HG03432 (cell line): ENCODE measurements around the gene FAM234A.
"Not testable (repeated sequence)": the region's sequence is repeated elsewhere in the genome, so short reads cannot be mapped to it uniquely, and the experiment has no call there.

Source experiments
- ATAC-seq: cut with Tn5 transposase; IDR thresholded peaks from one replicate; pipeline ENCODE4 v1.9.1; 2021; ENCODE audit warnings: mild to moderate bottlenecking, moderate library complexity; ENCODE audit not compliant: unreplicated experiment

FAM234A gene

DNA sequence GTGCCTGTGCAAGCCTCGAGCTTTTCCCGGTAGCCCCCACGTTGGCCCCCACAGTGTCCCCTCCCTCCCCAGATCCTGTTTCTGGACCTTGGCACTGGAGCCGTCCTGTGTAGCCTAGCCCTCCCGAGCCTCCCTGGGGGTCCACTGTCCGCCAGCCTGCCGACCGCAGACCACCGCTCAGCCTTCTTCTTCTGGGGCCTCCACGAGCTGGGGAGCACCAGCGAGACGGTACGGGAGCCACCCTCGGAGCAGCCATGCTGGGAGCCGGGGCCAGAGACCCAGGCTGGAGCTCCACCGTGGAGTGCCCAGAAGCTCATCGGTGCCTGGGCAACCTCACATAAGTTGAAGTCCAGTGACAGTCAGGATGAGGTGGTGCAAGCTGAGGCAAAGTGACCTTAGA lies 29.3 kb downstream of the FAM234A start:
- ATAC-seq, result no peak

GRCh38 chr16:264440-264951 lies 29.9 kb downstream of the FAM234A start:
- no peak for ATAC-seq

- no peak for ATAC-seq
Measured at GRCh38 chr16:265002-265529, 30.4 kb downstream of the FAM234A start.

- ATAC-seq, result no peak
Measured at GRCh38 chr16:265711-266110, 31.1 kb downstream of the FAM234A start.

- ATAC-seq, result no peak
Measured at GRCh38 chr16:266258-267164, 31.9 kb downstream of the FAM234A start.

GRCh38 chr16:267562-267961 lies 32.9 kb downstream of the FAM234A start:
- ATAC-seq, result not testable (repeated sequence)

GRCh38 chr16:268141-269053 lies 33.8 kb downstream of the FAM234A start:
- ATAC-seq, result no peak

- no peak for ATAC-seq
Measured at GRCh38 chr16:269061-269796, 34.6 kb downstream of the FAM234A start.

GRCh38 chr16:270381-271255 lies 36.0 kb downstream of the FAM234A start:
- no peak for ATAC-seq

DNA sequence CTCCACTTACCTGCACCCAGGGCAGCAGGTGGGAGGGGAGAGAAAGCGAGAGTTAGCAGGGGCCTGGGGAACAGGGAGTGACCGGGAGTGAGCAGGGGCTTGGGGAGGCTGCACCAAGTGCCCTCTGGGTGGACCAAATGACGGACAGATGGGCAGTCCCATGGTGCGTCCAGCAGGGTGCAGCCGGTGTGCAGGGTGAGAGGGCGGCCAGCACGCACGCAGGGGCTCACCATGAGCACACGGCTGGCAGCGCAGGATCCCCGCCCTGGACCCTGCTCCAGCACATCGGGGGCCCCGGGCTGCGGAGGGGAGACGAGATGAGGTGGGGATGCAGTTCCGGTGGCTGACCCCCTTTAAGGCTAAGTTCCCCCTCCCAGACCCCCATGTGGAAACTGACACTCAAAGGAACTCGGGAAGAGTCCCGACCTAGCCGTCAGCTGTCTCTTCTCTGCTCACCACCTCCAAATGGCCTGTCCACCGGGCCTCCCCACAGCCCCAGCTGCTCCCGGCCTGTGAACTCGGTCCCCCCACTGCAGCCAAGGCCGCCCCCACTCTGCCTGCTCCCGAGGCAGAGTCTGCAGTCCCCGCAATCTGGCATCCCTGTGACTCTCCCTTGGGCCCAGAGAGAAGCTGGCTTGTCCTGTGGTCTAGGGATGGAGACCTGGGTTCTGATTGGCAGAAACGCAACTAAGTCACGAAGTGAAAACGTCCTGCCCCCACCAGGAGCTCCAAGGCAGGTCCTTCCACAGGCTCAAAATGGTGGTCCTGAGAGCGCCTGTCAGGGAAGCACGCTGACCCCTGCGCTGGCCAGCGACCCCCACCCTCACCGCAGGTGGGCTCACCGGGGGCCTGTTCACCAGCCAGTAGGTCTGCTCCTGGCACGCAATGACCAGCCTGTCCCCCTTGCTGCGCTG lies 38.3 kb downstream of the FAM234A start:
- ATAC-seq, result no peak

DNA sequence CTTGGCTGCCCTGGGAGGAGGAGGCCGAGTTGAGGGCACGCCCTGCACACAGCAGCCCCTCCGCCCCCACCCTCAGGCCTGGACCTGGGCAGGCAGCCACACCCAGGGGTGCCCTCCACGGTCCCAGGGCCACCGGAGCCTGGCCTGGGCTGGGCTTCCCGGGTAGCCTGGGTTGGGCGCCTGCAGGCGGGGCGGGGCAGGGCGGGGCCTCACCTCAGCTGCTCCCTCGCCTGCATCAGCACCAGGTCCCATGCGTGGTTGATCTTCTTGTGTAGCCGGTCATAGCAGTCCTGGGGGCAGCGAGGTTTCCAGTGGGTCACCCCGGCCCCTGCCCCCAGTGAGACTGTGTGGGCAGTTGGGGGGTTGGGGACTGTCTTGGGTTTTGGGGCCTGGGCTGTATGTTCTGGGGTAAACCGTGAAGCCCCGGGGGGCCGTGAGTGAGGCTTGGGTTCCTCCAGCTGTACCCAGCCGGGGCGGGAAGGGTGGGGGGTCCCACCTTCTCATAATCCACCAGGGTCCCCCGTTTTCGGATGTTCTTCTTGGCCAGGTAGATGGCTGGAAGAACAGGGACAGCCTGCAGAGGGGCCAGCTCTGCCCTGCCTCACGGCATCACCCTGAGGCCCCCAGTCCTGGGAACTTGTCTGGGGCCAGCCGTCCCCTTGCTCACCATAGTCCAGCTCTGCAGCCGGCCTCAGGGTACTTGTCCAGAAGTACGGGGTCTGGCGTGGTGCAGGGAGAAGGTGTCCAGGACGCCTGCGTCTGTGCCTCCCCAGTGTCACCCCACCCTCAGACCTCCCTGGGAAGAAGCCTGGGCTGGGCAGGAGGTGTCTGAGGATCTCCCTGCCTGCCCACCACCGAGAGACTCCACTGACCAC lies 39.2 kb downstream of the FAM234A start:
- no peak for ATAC-seq

- no peak for ATAC-seq
Measured at GRCh38 chr16:275041-275641, 40.5 kb downstream of the FAM234A start.

DNA sequence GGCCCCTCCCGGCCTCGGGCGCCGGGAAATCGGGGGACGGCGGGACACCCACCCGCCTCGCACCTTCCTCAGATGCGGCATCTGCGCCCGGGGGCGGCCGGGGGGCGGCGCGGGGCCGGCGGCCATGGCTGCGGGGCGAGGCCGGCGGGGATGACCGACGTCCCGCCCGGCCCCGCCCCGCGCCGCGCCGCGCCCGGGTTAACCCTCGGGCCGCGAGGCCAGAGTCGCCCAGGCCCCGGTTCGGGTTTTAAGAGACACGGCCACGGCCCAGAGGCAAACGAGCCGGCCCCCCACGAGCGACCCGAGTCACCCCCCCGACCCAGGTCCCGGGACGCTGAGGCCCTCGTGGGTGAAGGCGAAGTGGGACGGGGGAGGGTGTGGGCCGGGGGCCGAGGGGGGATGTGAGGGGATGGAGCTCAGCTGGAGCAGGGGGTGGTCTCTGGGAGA lies 41.2 kb downstream of the FAM234A start, which contains the start of gene RGS11:
RGS11 (minus strand) TSS at position 159 of the 447 bp plus-strand sequence; CDS start at position 126, 33 bp downstream.
- ATAC-seq, result no peak

- ATAC-seq, result no peak
Measured at GRCh38 chr16:276426-277077, 41.9 kb downstream of the FAM234A start.

DNA sequence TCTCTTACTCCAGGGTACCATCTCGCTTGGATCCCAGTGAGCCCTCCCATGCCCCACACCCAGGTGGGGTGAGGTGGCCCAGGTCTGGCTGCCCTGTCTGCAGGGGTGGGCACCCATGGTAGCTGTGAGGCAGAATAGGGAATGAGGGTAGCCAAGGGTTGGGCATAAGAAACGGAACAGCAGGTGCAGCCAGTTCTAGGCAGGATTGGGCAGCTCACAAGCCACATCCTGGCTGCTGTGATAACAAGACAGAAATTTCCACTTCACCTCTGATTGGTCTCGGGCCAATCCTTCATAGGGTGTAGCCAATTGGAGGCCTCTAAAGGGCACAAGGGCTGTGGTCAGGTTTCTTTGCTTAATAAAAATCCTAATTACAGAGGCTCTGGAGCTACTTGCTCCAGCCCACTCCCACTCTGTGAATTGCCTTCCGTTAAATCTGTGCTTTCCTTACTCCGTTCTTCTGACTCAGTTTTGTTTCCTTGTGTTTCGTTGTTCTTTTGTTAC lies 44.3 kb downstream of the FAM234A start:
- ATAC-seq, result no peak

- no peak for ATAC-seq
Measured at GRCh38 chr16:279531-279930, 44.9 kb downstream of the FAM234A start.
